GM18517 (cell line): ENCODE data around the gene BICRA.

Experiments used
- ATAC-seq: cut with Tn5 transposase; IDR thresholded peaks from one replicate; pipeline ENCODE4 v1.9.1; 2021; ENCODE audit warnings: mild to moderate bottlenecking, moderate library complexity; ENCODE audit not compliant: unreplicated experiment

BICRA gene

GRCh38 chr19:47686679-47687450 lies 77.9 kb downstream of the BICRA start:
- no peak for ATAC-seq

- no peak for ATAC-seq
Observed at GRCh38 chr19:47687906-47688305, 79.0 kb downstream of the BICRA start.

GRCh38 chr19:47691090-47691489 lies 82.2 kb downstream of the BICRA start:
- ATAC-seq, result no peak

- ATAC-seq, result no peak
Observed at GRCh38 chr19:47691782-47692181, 82.8 kb downstream of the BICRA start.

- ATAC-seq, result no peak
Observed at GRCh38 chr19:47693489-47693888, 84.6 kb downstream of the BICRA start.

- ATAC-seq, result no peak
Observed at GRCh38 chr19:47693903-47694302, 85.0 kb downstream of the BICRA start.

- ATAC-seq, result no peak
Observed at GRCh38 chr19:47694466-47695273, 85.7 kb downstream of the BICRA start.

- ATAC-seq, result no peak
Observed at GRCh38 chr19:47695533-47696262, 86.8 kb downstream of the BICRA start.

GRCh38 chr19:47696635-47697034 lies 87.7 kb downstream of the BICRA start:
- ATAC-seq, result no peak

- ATAC-seq, result no peak
Observed at GRCh38 chr19:47697863-47698609, 89.1 kb downstream of the BICRA start.

GRCh38 chr19:47698631-47699359 lies 89.9 kb downstream of the BICRA start:
- ATAC-seq, result no peak

- ATAC-seq, result no peak
Observed at GRCh38 chr19:47699360-47699917, 90.5 kb downstream of the BICRA start.

- ATAC-seq, result no peak
Observed at GRCh38 chr19:47700934-47701716, 92.2 kb downstream of the BICRA start.

- no peak for ATAC-seq
Observed at GRCh38 chr19:47701717-47702552, 93.0 kb downstream of the BICRA start.

- ATAC-seq, result no peak
Observed at GRCh38 chr19:47702671-47703070, 93.7 kb downstream of the BICRA start.

GRCh38 chr19:47703301-47703700 lies 94.4 kb downstream of the BICRA start:
- no peak for ATAC-seq

- ATAC-seq, result no peak
Observed at GRCh38 chr19:47704024-47704423, 95.1 kb downstream of the BICRA start.

GRCh38 chr19:47704656-47705055 lies 95.7 kb downstream of the BICRA start:
- ATAC-seq, result no peak
